Measurements from ENCODE around the gene ZNF710.

ZNF710 gene

DNA sequence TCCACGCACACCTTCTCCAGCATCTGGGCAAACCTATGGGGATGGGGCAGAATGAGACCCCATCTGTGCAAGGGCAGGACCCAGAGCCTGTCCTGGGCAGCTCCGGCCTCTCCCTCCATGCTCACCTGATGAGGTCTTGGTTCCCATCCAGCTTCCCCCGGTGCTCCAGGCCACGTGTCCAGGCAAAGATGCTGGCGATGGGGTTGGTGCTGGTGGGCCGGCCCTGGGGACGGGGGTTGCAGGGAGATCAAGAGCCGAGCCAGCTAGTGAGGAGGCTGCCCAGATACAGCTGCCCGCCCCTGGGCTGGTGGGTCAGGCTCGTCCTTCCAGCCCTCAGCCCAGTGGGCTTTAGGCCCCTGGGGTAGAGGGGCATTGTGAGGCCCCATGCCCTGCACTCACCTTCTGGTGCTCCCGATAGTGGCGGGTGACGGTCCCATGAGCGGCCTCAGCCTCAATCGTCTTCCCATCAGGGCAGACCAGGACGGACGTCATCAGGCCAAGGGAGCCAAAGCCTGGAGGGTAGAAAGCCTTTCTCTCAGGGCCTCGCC, 83.8 kb downstream of the ZNF710 start:
- POLR2A ChIA-PET = no interaction called here
- TF ChIP-seq CTCF (IDR thresholded peaks at IDR 0.05; ENCODE audit: control extremely low read depth, extremely low read depth, low read depth, missing control alignments) = no peak
- no peak for DNase-seq (ENCODE audit: extremely low spot score)
- CTCF ChIA-PET = interaction anchor here (0.5 to 5.2 kb wide), 16 partner anchors 8 to 324 kb away, joined by 3 to 42 read pairs (median 4); no protein-coding TSS in a partner anchor

DNA sequence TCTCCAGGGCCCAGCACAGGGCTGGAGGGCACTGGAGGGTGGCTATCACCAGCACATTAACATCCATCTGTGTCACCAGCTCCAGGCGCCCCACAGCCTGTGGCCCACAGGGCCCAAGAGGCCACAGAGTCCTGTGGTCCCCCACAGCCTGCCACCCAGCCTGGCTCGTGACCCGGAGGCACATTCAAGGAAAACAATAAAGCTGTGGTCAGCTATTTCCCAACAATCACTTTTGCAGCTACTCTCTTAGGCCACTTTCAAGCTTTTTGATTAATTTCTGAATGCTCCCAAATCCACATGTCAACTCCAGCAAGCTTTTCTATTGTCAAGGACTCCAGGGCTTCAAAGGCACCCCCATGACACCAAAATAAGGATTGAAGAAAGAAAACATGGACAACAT, 84.4 kb downstream of the ZNF710 start:
- TF ChIP-seq CTCF (IDR thresholded peaks at IDR 0.05; ENCODE audit: control extremely low read depth, extremely low read depth, low read depth, missing control alignments) = no peak
- ChIA-PET CTCF (interaction anchor here (0.5 to 5.2 kb wide), 15 partner anchors 8 to 324 kb away, joined by 3 to 42 read pairs (median 4); no protein-coding TSS in a partner anchor), POLR2A (no interaction called here)
- DNase-seq (ENCODE audit: extremely low spot score) = no peak

DNA sequence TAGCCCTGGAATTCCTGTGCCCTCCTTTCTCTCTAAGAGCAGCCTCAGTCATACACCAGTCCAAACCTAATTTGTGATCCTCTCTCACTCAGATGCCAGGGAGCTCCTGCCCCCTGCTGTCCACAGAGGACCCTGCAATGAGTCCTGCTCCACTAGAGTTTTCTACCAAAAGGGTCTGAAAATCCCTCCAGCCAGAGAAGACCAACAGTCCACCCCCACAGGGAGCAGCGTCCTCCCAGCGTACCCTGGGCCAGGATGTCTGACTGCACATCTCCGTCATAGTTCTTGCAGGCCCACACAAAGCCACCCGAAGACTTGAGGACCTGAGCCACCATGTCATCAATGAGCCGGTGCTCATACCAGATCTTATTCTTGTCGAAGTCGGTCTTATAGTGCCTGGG, 85.7 kb downstream of the ZNF710 start:
- POLR2A ChIA-PET = no interaction called here
- CTCF ChIA-PET = interaction anchor here (1.0 to 5.2 kb wide), 21 partner anchors 8 to 326 kb away, joined by 3 to 42 read pairs (median 4); partner anchors contain the start of gene IDH2
- peak; percentile 71 for TF ChIP-seq CTCF (IDR thresholded peaks at IDR 0.05; ENCODE audit: control extremely low read depth, extremely low read depth, low read depth, missing control alignments)
- peak; percentile 71 for DNase-seq (ENCODE audit: extremely low spot score)

DNA sequence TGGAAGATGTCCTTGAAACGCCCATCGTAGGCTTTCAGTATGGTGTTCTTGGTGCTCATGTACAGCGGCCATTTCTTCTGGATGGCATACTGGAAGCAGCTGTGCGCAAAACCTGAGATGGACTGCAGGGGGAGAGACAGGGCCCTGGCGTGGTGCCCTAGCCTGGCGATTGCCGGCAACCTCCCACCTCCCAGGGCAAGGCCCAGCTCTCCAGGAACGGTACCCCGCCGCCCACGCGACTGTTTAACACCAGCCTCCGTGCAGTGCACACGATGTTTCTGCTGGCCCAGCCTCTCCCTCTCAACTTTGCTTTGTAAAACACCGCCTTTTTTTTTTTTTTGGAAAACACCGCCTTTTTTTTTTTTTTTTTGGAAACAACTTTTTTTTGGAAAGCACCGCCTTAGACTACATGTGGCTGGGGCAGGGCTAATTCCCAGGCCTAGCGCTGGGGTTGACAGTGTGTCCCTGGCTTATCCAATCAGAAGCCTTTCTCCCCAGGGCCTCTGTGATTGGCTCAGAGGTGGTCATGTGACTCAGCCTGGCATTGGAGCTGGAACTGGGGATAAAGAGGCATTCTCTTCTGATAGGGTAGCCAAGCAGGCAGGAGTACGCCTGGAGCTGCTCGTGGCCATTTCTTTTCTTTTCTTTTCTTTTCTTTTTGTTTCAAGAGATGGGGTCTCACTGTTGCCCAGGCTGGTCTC, 86.5 kb downstream of the ZNF710 start:
- TF ChIP-seq CTCF (IDR thresholded peaks at IDR 0.05; ENCODE audit: control extremely low read depth, extremely low read depth, low read depth, missing control alignments) = no peak
- POLR2A ChIA-PET = no interaction called here
- CTCF ChIA-PET = interaction anchor here (1.0 to 5.2 kb wide), 14 partner anchors 9 to 326 kb away, joined by 3 to 42 read pairs (median 7); no protein-coding TSS in a partner anchor
- DNase-seq (ENCODE audit: extremely low spot score) = no peak

DNA sequence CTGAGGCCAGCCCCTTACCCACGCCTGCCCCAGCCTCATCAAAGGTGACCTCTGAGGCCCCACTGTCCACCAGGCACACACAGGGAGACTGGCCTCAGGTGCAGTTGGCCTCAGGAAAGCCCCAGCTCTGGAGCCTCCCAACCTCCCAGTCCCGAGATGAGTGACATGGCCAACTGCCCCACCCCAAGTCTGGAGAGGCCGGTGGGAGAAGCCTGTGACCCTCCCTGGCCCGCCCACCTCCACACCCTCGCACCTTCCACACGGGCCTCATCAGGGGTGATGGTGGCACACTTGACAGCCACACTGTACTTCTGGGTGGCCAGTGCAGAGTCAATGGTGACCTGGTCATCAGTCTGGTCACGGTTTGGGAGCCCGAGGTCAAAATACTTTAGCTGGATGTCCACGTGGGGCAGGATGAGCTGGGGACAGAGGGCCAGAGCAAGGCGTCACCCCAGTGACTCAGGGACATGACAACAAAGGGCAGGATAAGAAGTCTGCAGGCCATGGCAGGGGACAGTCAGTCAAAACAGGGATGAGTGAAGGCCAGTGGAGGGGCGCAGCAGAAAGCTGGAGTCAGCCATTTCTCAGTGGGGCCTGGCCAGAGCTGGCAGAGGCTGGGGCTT, 89.2 kb downstream of the ZNF710 start:
- CTCF ChIA-PET = interaction anchor here (1.9 to 2.2 kb wide), 2 partner anchors 11 to 19 kb away, joined by 9 to 11 read pairs; no protein-coding TSS in a partner anchor
- no peak for TF ChIP-seq CTCF (IDR thresholded peaks at IDR 0.05; ENCODE audit: control extremely low read depth, extremely low read depth, low read depth, missing control alignments)
- no peak for DNase-seq (ENCODE audit: extremely low spot score)
- POLR2A ChIA-PET = no interaction called here

DNA sequence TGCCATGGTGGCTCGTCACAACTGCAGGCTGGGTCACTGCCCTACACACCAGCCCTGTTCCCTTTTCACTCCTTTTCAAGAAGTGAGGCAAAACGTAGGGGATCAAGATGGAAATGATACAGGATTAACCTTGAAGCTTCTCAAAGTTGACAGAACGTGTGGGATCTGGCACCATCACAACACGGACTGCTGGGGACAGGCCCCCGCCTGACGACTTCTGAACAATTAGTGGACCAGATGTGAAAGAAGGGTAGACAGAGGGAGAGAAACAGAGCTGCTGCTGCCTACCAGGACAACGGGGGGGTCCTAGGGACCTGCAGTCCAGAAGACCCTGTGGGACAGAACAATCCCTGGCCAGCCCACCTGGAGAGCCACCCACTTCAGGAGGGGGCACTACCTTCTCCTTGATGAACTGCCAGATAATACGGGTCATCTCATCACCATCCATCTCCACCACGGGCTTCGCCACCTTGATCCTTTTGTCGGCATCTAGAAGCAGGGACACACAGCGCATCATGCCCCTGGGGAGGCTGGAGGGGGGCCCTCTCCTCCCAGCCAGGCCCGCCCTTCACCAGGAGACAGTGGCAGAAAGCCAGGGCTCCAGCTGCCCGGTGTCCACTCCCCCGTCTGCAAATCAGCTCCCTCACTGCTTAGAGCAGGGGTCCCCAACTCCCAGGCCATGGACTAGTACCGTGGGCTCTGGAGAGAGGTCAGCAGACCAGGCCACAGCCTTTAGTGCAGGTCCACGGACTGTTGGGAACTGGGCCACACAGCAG, 90.2 kb downstream of the ZNF710 start:
- POLR2A ChIA-PET = no interaction called here
- no peak for DNase-seq (ENCODE audit: extremely low spot score)
- no peak for TF ChIP-seq CTCF (IDR thresholded peaks at IDR 0.05; ENCODE audit: control extremely low read depth, extremely low read depth, low read depth, missing control alignments)
- CTCF ChIA-PET = interaction anchor here (1.2 to 2.2 kb wide), 3 partner anchors 12 to 214 kb away, joined by 3 to 11 read pairs (median 9); no protein-coding TSS in a partner anchor
